Heart left ventricle (tissue), 16 donors: Measurements from ENCODE around the gene ALPL. TPM values are rescaled to one million over a fixed set of nuclear protein-coding genes. Genes with fewer than 3 reads are reported as not detected.
A peak's percentile ranks its signal among the peaks of the same experiment; 100 is the strongest.

Experiments used
- ATAC-seq, 4 donors: fragments of 200-7000 bp; cut with Tn5 transposase; one replicate each; pipeline ENCODE4 v1.9.1; 2020 to 2022; ENCODE audit warnings: moderate library complexity in 4 of 4, mild to moderate bottlenecking in 3 of 4, moderate number of reproducible peaks in 1 of 4
- DNase-seq, 5 donors: peaks; one replicate each; pipeline ENCODE4 v3.0.0-alpha.2; 2020
- H3K27ac ChIP-seq, 12 donors: fragments of 200-600 bp; sonication (generic) in 4 of 12; one replicate each; pipeline versions ENCODE4 v1.5.0 to v1.8.0; 2016 to 2022; ENCODE audit warnings: mild to moderate bottlenecking in 2 of 12
- H3K27me3 ChIP-seq, 9 donors: fragments of 200-600 bp; sonication (generic) in 2 of 9; one replicate each; pipeline versions ENCODE4 v1.5.1 to v1.8.0; 2016 to 2022; ENCODE audit warnings: mild to moderate bottlenecking in 3 of 9
- H3K36me3 ChIP-seq, 9 donors: fragments of 200-600 bp; sonication (generic) in 2 of 9; one replicate each; pipeline versions ENCODE4 v1.5.0 to v1.8.0; 2018 to 2022; ENCODE audit warnings: mild to moderate bottlenecking in 2 of 9
- H3K4me1 ChIP-seq, 12 donors: fragments of 200-600 bp; sonication (generic) in 4 of 12; one replicate each; pipeline versions ENCODE4 v1.5.0 to v1.8.0; 2016 to 2022; ENCODE audit warnings: mild to moderate bottlenecking in 3 of 12
- H3K4me3 ChIP-seq, 12 donors: fragments of 200-600 bp; sonication (generic) in 4 of 12; one replicate each; pipeline versions ENCODE4 v1.5.0 to v1.8.0; 2017 to 2022; ENCODE audit warnings: mild to moderate bottlenecking in 9 of 12, moderate library complexity in 4 of 12
- H3K9me3 ChIP-seq, 12 donors: fragments of 200-600 bp; sonication (generic) in 4 of 12; one replicate each; pipeline versions ENCODE4 v1.5.0 to v1.8.0; 2016 to 2022; ENCODE audit warnings: mild to moderate bottlenecking in 1 of 12
- POLR2A ChIP-seq, 2 donors: fragments of 450-650 bp; IDR thresholded peaks; one replicate each; pipeline ENCODE4 v1.6.1; 2017; ENCODE audit warnings: antibody characterized with exemption in 2 of 2, mild to moderate bottlenecking in 2 of 2, moderate library complexity in 2 of 2
- WGBS, 4 donors: extraction: QIAGEN DNeasy Blood & Tissue Kit in 2 of 4; methylation state at CpG; one replicate each; pipeline versions ENCODE4 v1.1.5 to v1.1.7; 2013 to 2018; 5-methylcytosine and 5-hydroxymethylcytosine counted together
- intact Hi-C, 10 donors: fragments of 100-400 bp; cut with DNase I; formaldehyde crosslinking; loops; one replicate each; pipeline versions ENCODE4 v1.11.1 to v1.14.2; 2022
- polyA plus RNA-seq, 2 donors: library from polyadenylated mRNA; stranded (reverse); fragments of 200-250 nt; gene quantifications; one replicate each; pipeline ENCODE4 v1.2.3, GENCODE V29; 2013
- total RNA-seq, 9 donors: library from RNA; depleted of rRNA in 2 of 9; stranded (reverse); fragments of >200 nt in 2 of 9; fragmentation: NEBNext Ultra II Directional in 3 of 9; extraction: Animal tissue kit (Norgen Biotek cat#: 25700) in 3 of 9; gene quantifications; one replicate each; pipeline versions ENCODE4 v1.1.0 to v1.2.4, GENCODE V29; 2016 to 2023
- TF ChIP-seq, protein P1 (sequence below), 12 donors: fragments of 200-600 bp; sonication (generic) in 4 of 12; IDR thresholded peaks; one replicate each; pipeline versions ENCODE4 v1.5.0 to v1.8.0; 2018 to 2022; ENCODE audit warnings: antibody characterized with exemption in 12 of 12, mild to moderate bottlenecking in 5 of 12
- donor health status: ischemic (EF 13 %, LVEDD 7.1; RV severe dilation, severe dysfunction).
- donor health status: healthy with polysubstance abuse.
- donor health status: DM: no; HTN: yes; CAD: no.
- donor health status: DM: no; HTN: no; CAD: no.
- donor health status: ischemic (EF 25% LVEDD 6.9; RV normal size, moderate dysfunction).
- donor health status: ischemic (EF 25% LVEDD 5.7; RV mildly dilated, moderate dysfunction).
- donor health status: healthy.
- donor health status: DM: yes; HTN: yes; CAD: no.
- donor health status: ischemic (EF 35%, LVEDD 5.7; RV mildly dilated, moderate dysfunction).
- donor health status: nonischemic (EF 11% LVEDD 7.7; RV severe dilation, severe dysfunction).
- donor health status: DM: yes; HTN: yes; CAD: no.
- donor health status: PGD.
- donor health status: ischemic (EF 29% LVEDD 5.4; RV normal size, mild dysfunction).
- donor health status: nonischemic (EF 23%, LVEDD 6.1; RV moderate dilation, normal function).

The ALPL gene
- total and polyA plus RNA-seq, 11 donors: 6.3 to 45.8 (median 12.3) TPM

DNA sequence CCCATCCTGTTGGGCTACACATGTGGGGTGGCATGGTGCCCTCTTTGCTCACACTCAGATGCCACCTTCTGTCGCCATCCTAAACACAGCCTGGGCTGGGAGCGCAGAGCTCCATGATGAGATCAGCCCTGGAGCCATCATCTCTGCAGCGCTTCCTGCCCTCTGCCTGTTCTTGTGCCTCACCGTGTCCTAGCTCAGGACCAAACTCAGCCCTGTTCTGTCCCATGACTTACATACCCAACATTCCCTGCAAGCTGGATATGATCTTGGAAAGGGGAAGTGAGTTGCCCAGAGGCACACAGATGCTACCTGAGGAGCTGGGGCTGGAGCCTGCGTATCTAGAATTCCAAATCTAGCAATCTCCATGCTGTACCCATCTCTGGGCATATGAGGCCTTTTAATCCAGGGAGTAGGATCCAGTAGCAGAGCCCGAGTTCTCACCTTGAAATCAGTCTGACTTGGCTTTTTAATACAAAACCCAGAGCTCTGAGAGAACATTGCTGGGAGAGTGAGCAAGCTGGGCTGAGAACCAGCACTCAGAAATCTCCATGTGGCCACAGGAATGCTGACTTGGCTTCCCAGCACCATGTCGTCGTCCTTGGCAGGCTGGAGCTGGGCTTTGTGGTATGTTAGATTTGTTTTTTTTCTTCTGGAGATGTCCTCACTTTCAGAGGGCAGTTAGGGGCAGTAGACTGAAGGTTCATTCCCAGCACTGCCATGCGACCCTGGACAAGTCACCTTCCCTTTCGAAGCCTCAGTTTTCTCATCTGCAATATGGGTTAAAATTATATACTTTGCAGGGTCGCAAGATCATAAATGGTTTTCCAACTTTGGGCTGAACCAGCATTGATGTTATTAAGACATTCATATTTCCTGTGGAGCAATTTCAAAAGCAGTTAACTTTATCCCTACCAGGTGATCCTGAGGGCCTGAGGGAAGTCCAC, 2.6 kb downstream of the ALPL start:
- 66 to 72% (median 72%) methylated on average over 9 to 11 of the region's 11 CpGs for WGBS, 4 donors
- DNase-seq (peak in 4 of 5 donors; percentile 42 to 70 (median 60)), ATAC-seq (peak; percentile 49 to 77 (median 62))
- intact Hi-C loops: loop anchor here in 4 of 10 donors (2.0 to 10.0 kb wide), 4 partner anchors 63 to 147 kb away; no protein-coding TSS in a partner anchor
- H3K4me1 ChIP-seq: peaks cover 0 to 39% (median 19%) of the 10 kb centered on the region in 12 donors
- H3K4me3 ChIP-seq: no peak overlapping the region
- H3K27ac ChIP-seq: peak overlapping the region in 5 of 12 donors; percentile 30 to 54 (median 47)
- peaks cover 0 to 33% (median 7%) of the 10 kb centered on the region in 9 donors for H3K27me3 ChIP-seq
- no peaks in the 10 kb centered on the region for H3K9me3 ChIP-seq
- no peak for TF ChIP-seq POLR2A (IDR thresholded peaks at IDR 0.05)
- TF ChIP-seq, protein P1, sequence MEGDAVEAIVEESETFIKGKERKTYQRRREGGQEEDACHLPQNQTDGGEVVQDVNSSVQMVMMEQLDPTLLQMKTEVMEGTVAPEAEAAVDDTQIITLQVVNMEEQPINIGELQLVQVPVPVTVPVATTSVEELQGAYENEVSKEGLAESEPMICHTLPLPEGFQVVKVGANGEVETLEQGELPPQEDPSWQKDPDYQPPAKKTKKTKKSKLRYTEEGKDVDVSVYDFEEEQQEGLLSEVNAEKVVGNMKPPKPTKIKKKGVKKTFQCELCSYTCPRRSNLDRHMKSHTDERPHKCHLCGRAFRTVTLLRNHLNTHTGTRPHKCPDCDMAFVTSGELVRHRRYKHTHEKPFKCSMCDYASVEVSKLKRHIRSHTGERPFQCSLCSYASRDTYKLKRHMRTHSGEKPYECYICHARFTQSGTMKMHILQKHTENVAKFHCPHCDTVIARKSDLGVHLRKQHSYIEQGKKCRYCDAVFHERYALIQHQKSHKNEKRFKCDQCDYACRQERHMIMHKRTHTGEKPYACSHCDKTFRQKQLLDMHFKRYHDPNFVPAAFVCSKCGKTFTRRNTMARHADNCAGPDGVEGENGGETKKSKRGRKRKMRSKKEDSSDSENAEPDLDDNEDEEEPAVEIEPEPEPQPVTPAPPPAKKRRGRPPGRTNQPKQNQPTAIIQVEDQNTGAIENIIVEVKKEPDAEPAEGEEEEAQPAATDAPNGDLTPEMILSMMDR (IDR thresholded peaks at IDR 0.05): no peak
- no peaks in the 10 kb centered on the region for H3K36me3 ChIP-seq

DNA sequence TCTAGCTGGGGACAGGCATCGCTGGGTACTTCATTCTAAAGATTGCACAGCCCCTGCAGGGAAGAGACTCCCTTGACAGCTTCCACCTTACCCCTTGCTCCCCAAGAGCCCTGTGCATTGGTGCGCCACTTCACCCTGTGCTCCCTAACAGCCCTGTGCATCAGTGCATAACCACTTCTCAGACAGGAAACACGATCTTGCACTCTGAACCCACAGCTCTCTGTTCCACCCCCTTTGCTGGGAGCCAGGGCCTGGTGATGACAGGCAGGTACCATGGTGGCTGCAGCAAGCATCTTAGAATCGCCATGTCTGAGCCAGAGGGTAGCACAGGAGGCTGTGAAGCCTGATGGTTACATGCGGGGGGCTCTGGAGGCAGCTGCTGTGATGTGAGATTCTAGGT, 5.0 kb downstream of the ALPL start:
- intact Hi-C loops: loop anchor here in 3 of 10 donors (5.0 to 10.0 kb wide), 2 partner anchors 141 to 143 kb away; no protein-coding TSS in a partner anchor
- TF ChIP-seq, protein P1 (IDR thresholded peaks at IDR 0.05): no peak
- WGBS, 4 donors: 73 to 88% (median 86%) methylated on average over 4 to 5 of the region's 5 CpGs
- Histone ChIP-seq H3K9me3 (no peaks in the 10 kb centered on the region), H3K4me1 (peaks cover 0 to 29% (median 14%) of the 10 kb centered on the region in 12 donors), H3K27ac (no peak overlapping the region), H3K36me3 (no peaks in the 10 kb centered on the region), H3K4me3 (no peak overlapping the region), H3K27me3 (peaks cover 0 to 15% (median 0%) of the 10 kb centered on the region in 9 donors)
- ATAC-seq (no peak), DNase-seq (no peak)

DNA sequence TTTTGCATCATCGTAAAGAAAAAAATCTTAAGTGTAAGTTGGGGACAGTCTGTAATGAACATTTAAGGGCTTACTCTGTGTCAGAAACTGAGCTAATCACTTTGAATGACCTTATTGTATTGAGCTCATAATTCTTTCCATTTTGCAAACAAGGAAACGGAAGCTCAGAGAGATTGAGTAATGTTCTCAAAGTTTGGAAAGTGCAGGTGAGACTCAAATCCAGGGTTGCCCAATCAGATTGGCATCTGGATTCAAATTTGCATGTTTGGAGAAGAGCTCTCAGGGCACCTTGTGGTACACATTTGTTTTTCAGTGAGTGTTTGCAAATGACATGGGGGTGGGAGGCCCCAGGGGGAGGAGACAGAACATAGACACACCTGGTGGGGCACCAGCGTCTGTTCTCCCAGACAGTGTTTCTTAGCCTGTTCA, 8.0 kb downstream of the ALPL start:
- H3K4me3 ChIP-seq: no peak overlapping the region
- ATAC-seq (no peak), DNase-seq (no peak)
- TF ChIP-seq POLR2A (IDR thresholded peaks at IDR 0.05): no peak
- TF ChIP-seq, protein P1 (IDR thresholded peaks at IDR 0.05): no peak
- peaks cover 0 to 3% (median 0%) of the 10 kb centered on the region in 12 donors for H3K4me1 ChIP-seq
- H3K27ac ChIP-seq: no peak overlapping the region
- WGBS, 4 donors: 84 to 96% (median 86%) methylated on average over 3 of the region's 3 CpGs
- no peaks in the 10 kb centered on the region for H3K27me3 ChIP-seq
- H3K36me3 ChIP-seq: no peaks in the 10 kb centered on the region
- H3K9me3 ChIP-seq: no peaks in the 10 kb centered on the region
- intact Hi-C loops: loop anchor here in 1 of 10 donors (10.0 kb wide), 1 partner anchor 138 kb away; no protein-coding TSS in a partner anchor
